Stimulated activated effector memory CD8-positive, alpha-beta T cell treated with anti-CD3 and anti-CD28 coated beads, Interleukin-12 subunit alpha, Interleukin-12 subunit beta, amount 100 ng/mL, for 72 hours (primary cell): Measurements from ENCODE around the gene PTPRU.
"Not testable (repeated sequence)": the region's sequence is repeated elsewhere in the genome, so short reads cannot be mapped to it uniquely, and the experiment has no call there.

Experiments used
- ATAC-seq: fragments of 150-1000 bp; cut with Tn5 transposase; 2 replicates; pipeline ENCODE4 v1.10.0; 2021
- DNase-seq, 2 donors: peaks; one replicate each; pipeline ENCODE4 v3.0.0; 2021 to 2022; ENCODE audit warnings: low spot score in 2 of 2
- H3K27ac Mint-ChIP-seq: one replicate; pipeline ENCODE4 v1.8.0; 2022; ENCODE audit warnings: mild to moderate bottlenecking, mixed read lengths
- H3K36me3 Mint-ChIP-seq: one replicate; pipeline ENCODE4 v1.8.0; 2022; ENCODE audit warnings: mild to moderate bottlenecking, mixed read lengths
- H3K4me1 Mint-ChIP-seq: one replicate; pipeline ENCODE4 v1.8.0; 2022; ENCODE audit warnings: mixed read lengths
- H3K4me3 Mint-ChIP-seq: one replicate; pipeline ENCODE4 v1.8.0; 2022; ENCODE audit warnings: mild to moderate bottlenecking, mixed read lengths
- H3K9me3 Mint-ChIP-seq: one replicate; pipeline ENCODE4 v1.8.0; 2022; ENCODE audit warnings: mixed read lengths

PTPRU gene

DNA sequence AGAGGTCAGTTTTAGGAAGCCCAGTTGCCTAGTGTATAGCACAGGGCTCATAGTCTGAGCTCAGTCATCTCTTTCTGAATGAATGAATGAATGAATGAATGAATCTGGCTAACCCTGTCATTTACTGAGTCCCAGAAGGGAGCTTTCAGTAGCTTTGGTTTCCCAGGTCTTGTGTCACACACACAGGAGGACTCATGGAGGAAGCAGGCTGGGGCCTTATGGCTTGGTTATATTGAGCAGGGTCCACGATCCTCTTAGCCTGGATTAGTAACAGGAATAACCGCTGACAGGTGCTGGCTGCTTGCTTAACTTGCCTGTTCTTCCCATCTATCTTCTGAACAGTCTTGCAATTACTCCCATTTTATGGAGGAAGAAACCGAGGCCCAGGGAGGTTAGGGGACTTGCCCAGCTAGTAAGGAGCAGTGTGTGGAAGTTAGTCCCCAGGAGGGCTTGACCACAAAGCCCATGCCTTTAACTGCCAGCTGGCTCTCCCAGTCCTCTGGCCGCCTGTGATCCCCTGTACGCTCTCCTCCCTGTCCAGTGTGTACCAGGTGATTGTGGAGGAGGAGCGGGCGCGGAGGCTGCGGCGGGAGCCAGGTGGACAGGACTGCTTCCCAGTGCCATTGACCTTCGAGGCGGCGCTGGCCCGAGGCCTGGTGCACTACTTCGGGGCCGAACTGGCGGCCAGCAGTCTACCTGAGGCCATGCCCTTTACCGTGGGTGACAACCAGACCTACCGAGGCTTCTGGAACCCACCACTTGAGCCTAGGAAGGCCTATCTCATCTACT, 46.0 kb downstream of the PTPRU start:
- Mint-ChIP-seq H3K36me3 (peaks cover 6% of the 10 kb centered on the region), H3K4me3 (no peak overlapping the region), H3K4me1 (peaks cover 9% of the 10 kb centered on the region), H3K27ac (no peak overlapping the region), H3K9me3 (no peaks in the 10 kb centered on the region)
- DNase-seq, result no peak
- no peak for ATAC-seq

DNA sequence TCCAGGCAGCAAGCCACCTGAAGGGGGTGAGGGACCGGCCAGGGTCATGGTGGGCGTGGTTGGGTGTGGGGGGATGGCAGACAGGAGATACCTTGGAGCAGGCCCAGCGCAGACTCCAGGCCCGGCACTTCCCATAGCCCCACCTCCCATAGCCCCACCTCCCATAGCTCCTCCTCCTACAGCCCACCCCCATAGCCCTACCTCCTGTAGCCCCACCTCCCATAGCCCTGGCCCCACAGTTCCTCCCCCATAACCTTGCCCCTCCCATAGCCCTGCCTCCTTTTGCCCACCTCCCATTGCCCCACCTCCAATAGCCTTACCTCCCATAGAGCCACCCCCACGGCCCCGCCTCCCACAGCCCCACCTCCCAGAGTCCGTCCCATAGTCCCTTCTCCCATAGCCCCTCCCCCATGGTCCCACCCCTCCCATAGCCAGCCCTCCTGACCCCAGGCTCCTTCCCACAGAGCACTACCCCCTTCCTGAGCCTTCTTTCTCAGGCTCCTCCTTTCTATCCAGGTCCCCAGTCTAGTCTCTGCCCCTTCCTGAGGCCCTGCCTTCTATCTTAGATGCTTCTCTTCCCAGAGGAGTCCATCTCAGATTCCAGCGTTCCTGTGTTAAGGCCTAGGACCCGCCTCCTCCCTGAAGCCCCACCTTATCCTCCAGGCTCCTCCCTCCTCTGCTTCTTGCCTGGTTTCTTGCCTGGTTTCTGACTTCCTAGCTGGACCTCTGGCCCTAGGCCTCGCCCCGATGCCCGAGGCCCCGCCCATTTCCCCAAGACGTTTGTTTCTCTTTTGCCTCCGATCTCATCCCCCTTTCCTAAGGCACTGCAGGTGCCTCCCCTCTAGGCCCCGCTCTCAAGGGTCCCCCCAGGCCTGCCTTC, 46.8 kb downstream of the PTPRU start:
- peak overlapping the region; percentile 57 for H3K4me3 Mint-ChIP-seq
- peaks cover 6% of the 10 kb centered on the region for H3K36me3 Mint-ChIP-seq
- ATAC-seq, result peak; percentile 58
- no peak for DNase-seq
- H3K4me1 Mint-ChIP-seq, result peaks cover 9% of the 10 kb centered on the region
- peak overlapping the region; percentile 93 for H3K27ac Mint-ChIP-seq
- H3K9me3 Mint-ChIP-seq, result no peaks in the 10 kb centered on the region

DNA sequence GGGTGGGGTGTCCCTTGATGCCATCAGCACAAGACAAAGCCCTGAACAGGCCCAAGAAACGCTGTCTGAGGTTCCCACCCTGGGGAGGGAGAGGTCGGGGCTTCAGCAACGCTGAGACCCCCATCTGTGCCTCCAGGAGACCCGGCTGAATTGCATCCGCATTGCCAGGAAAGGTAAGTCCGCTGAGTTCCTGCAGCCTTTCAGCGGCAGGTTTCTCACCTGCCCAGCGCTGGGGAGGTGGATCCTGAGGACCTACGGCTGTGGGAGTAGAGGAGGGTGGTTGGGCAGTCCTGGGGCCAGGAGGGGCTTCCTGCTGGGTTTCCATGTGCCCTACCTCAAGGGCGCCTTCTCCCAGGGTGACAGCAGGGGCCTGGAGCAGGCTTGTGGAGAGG, 47.5 kb downstream of the PTPRU start:
- Mint-ChIP-seq H3K36me3 (peaks cover 6% of the 10 kb centered on the region), H3K9me3 (no peaks in the 10 kb centered on the region), H3K4me3 (peak overlapping the region; percentile 57), H3K27ac (peak overlapping the region; percentile 93), H3K4me1 (peaks cover 9% of the 10 kb centered on the region)
- ATAC-seq (no peak), DNase-seq (no peak)

DNA sequence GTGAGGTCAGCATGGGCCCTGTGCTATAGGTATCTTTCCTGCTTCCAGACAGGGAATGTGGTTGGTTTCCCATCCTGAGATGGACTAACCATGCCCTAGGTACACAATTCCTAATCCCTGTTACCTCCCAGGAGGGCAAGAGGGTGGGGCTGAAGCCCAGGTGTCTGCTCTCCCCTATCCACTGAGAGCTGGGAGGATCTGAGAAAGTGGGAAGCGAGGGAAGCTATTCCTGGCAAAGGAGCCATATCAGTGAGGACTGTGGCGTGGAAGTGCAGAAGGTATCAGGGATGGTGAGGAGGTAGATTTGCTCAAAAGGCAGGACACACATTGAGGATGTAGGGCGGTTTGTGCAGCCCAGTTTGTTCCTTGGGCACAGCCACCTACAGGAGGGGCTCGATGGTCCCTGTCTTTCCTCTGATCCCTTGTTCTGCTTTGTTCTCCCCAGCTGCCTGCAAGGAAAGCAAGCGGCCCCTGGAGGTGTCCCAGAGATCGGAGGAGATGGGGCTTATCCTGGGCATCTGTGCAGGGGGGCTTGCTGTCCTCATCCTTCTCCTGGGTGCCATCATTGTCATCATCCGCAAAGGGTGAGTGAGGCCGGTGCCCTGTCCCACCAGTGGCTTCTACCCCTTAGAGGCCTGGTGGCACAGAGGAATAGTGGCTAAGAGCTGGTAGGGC, 48.1 kb downstream of the PTPRU start:
- H3K27ac Mint-ChIP-seq, result peak overlapping the region; percentile 93
- ATAC-seq (no peak), DNase-seq (no peak)
- no peaks in the 10 kb centered on the region for H3K9me3 Mint-ChIP-seq
- peaks cover 6% of the 10 kb centered on the region for H3K36me3 Mint-ChIP-seq
- peaks cover 9% of the 10 kb centered on the region for H3K4me1 Mint-ChIP-seq
- no peak overlapping the region for H3K4me3 Mint-ChIP-seq

DNA sequence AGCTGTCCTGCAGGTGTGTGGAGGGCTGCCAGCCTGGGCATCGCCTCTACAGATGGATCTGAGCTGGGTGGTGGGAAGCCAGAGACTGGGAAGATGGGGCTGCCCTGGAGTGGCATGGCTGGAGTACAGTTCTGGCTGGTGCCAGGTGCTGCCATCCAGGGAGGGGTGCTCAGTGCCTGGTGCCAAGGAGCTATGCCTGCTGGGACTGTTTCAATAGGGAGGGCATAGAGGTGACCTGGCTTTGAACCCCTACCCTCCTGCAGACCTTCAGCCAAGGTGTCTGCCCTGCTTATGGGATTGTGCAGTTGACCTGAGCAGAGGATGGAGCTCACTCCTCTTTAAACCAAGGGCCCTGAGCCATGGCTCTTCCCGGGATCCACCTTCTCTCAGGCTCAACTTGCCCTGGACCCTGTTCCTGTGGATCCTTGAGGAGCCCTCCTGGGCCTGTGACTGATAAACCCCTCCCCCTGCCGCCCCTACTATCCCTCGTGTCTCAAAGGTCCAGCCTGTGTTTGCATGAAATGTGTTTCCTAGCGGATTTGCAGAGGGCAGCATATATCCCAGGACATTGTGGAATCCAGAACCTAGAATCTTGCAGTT, 48.7 kb downstream of the PTPRU start:
- H3K27ac Mint-ChIP-seq, result no peak overlapping the region
- H3K4me3 Mint-ChIP-seq, result no peak overlapping the region
- H3K9me3 Mint-ChIP-seq, result no peaks in the 10 kb centered on the region
- H3K36me3 Mint-ChIP-seq, result peaks cover 6% of the 10 kb centered on the region
- peaks cover 9% of the 10 kb centered on the region for H3K4me1 Mint-ChIP-seq
- no peak for DNase-seq
- ATAC-seq, result no peak

DNA sequence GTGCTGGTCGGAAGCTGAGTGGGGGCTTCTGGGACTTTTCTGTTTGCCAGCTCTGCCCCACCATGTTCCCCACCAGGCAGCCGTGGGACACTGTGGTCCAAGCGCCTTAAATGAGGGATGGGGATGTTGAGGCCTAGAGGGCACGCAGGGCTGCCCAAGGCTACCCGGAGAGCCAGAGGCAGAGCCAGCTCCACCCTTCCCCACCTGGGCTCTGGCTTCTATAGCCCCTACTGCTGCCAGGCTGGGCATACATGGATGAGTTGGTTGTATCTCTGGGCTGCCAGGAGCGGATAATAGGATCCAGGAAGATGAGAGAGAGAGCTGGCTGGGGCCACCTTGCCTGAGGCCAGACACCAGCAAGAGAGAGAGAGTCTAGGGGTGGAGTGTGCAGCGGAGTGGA, 49.4 kb downstream of the PTPRU start:
- peak overlapping the region; percentile 48 for H3K27ac Mint-ChIP-seq
- H3K4me3 Mint-ChIP-seq, result no peak overlapping the region
- ATAC-seq, result no peak
- H3K9me3 Mint-ChIP-seq, result no peaks in the 10 kb centered on the region
- H3K4me1 Mint-ChIP-seq, result peaks cover 9% of the 10 kb centered on the region
- no peak for DNase-seq
- H3K36me3 Mint-ChIP-seq, result peaks cover 6% of the 10 kb centered on the region

DNA sequence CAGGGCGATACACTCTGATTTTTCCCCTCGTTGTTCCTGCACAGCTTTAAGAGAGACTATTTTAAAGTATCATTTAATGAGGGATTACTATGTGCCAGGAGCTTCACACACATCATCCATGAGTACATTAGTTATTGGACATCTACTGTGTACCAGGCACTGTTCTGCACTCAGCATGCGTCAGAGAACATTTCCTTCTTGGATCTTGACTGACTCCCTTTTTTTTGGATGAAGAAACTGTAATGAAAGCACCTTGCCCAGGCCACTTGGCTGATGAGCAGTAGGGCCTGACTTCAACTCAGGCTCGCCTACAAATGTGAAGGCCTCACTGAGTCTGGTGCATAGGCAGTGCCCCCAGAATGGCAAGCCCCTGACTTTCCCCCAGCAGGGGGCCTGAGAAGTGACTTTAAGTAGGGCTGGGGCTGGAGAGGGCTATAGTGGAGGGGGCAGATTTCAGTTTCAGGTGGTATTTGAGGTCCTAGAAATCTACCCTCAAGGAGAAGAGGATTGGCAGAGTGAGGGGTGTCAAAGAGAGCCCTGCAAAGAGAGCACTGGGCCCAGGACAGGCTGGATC, 50.0 kb downstream of the PTPRU start:
- ATAC-seq, result no peak
- H3K4me3 Mint-ChIP-seq, result no peak overlapping the region
- no peaks in the 10 kb centered on the region for H3K9me3 Mint-ChIP-seq
- DNase-seq, result no peak
- H3K36me3 Mint-ChIP-seq, result peaks cover 6% of the 10 kb centered on the region
- peak overlapping the region; percentile 48 for H3K27ac Mint-ChIP-seq
- H3K4me1 Mint-ChIP-seq, result peaks cover 9% of the 10 kb centered on the region

DNA sequence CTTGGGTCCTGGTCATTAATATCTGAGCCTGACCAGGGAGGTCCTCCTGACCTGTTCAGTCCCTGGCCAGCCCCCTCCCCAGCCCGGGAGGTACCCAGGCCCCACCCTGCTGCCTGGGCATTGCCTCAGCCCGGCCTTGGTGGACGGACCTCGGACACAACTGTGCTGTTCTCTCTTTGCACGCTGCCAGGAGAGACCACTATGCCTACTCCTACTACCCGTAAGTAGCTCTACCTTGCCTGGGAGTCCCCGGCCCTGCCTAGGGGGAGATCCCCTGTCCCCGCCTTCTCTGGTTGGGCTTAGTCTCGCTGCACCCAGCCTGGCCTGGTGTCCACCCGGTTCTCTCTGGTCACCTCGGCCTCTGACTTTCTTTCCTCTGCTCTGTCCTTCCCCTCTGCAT, 53.2 kb downstream of the PTPRU start:
- Mint-ChIP-seq H3K9me3 (no peaks in the 10 kb centered on the region), H3K27ac (no peak overlapping the region), H3K4me1 (no peaks in the 10 kb centered on the region), H3K4me3 (no peak overlapping the region), H3K36me3 (no peaks in the 10 kb centered on the region)
- peak; percentile 2 for ATAC-seq
- no peak for DNase-seq

DNA sequence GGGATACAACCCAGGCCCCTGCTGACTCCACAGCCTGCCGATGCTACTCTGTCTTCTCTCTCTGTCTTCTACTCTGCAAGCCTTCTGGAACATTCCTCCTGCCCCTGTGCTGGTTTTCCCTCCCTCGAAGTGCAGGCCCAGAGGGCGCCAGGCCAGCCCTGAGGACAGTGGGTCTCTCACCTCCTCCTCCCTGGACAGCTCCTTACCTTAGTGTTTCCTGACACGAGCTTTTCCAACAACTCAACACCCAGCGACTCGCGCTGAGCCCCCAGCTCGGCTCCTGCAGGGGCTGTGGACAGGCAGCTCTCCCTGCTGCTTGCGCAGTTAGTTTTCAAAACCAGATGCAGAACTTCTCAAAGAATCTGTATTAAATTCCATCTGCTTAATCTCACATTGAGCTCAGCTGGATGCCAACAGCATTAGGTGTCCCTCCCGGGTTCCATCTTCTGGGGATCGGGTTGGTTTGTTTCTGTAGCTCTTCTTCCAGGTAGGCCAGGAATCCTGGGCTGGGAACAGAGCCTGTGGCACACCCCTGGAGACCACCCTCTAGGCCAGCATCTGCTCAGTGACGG, 54.2 kb downstream of the PTPRU start:
- Mint-ChIP-seq H3K27ac (peak overlapping the region; percentile 40), H3K36me3 (no peaks in the 10 kb centered on the region), H3K9me3 (no peaks in the 10 kb centered on the region), H3K4me1 (no peaks in the 10 kb centered on the region), H3K4me3 (no peak overlapping the region)
- no peak for ATAC-seq
- DNase-seq, result no peak

DNA sequence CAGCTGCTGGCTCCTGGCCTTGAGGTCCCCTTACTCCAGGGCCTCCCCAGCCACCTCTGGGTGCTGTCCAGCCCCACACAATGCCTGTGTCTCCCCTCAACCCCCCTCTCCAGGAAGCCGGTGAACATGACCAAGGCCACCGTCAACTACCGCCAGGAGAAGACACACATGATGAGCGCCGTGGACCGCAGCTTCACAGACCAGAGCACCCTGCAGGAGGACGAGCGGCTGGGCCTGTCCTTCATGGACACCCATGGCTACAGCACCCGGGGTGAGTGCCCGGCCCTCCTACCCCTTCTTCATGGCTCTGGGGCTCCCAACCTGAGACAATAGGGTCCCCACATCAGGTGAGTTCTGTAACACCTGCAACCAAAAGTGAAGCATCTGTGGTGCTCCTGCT, 55.4 kb downstream of the PTPRU start:
- Mint-ChIP-seq H3K36me3 (no peaks in the 10 kb centered on the region), H3K4me1 (no peaks in the 10 kb centered on the region), H3K4me3 (no peak overlapping the region), H3K27ac (no peak overlapping the region), H3K9me3 (no peaks in the 10 kb centered on the region)
- no peak for DNase-seq
- ATAC-seq, result no peak

DNA sequence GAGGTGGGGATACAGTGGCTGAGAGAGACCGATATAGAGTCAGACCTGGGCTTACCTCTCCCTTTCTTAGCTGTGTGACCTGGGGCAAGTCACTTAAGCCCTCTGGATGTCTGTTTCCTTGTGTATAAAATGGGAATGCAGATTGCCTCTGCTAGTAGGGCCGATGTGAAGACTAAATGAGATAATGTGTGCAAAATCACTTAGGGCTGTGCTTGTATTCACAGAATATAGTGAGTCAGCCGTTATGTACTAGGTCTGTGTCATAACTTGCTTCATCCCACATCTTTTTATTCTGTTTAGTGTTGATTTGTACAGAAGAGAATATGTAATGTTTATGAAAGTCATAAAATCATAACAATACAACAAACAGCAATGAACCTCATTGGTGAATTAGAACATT, 56.0 kb downstream of the PTPRU start:
- no peaks in the 10 kb centered on the region for H3K9me3 Mint-ChIP-seq
- H3K4me3 Mint-ChIP-seq, result no peak overlapping the region
- no peaks in the 10 kb centered on the region for H3K36me3 Mint-ChIP-seq
- DNase-seq (no peak), ATAC-seq (no peak)
- no peaks in the 10 kb centered on the region for H3K4me1 Mint-ChIP-seq
- no peak overlapping the region for H3K27ac Mint-ChIP-seq

DNA sequence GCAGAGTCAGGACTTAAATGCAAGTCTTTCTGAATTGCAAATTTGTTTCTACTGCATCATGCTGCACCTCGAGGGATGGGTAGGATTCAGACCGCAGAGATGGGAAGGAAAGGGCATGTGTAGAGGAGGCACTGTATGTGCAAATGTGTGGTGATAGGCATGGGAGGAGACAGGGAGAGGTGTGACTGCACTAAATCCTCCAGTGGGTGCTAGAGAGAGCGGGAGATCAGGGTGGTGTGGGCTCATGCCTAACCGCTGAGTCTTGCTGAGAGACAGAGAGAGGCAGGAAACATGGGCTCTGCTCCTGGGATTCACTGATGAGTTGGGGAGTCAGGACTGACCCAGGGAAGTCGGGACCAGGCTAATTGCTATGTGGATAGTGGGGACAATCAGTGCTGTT, 61.1 kb downstream of the PTPRU start:
- no peaks in the 10 kb centered on the region for H3K4me1 Mint-ChIP-seq
- DNase-seq, result no peak
- no peaks in the 10 kb centered on the region for H3K9me3 Mint-ChIP-seq
- ATAC-seq, result no peak
- no peak overlapping the region for H3K4me3 Mint-ChIP-seq
- H3K27ac Mint-ChIP-seq, result no peak overlapping the region
- no peaks in the 10 kb centered on the region for H3K36me3 Mint-ChIP-seq

DNA sequence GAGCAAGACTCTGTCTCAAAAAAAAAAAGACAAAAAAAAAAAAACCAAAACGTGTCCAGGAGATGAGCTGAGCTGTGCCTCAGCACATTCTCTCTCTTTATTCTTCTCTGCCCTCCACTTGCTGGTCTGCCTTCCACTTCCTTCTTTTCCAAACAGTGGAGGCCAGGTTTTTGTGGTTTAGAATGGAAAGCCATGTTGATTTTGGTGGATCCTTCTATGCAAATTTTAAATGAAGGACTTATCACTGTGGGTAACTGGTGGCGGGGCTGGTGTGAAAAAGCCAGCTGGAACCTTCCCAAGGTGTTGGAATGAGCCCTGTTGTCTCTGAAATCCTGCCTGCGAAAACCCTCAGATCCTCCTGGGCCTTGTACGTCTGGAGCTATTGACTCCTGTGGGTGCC, 61.9 kb downstream of the PTPRU start:
- no peaks in the 10 kb centered on the region for H3K9me3 Mint-ChIP-seq
- ATAC-seq, result no peak
- no peak overlapping the region for H3K27ac Mint-ChIP-seq
- no peaks in the 10 kb centered on the region for H3K4me1 Mint-ChIP-seq
- no peaks in the 10 kb centered on the region for H3K36me3 Mint-ChIP-seq
- no peak for DNase-seq
- no peak overlapping the region for H3K4me3 Mint-ChIP-seq

DNA sequence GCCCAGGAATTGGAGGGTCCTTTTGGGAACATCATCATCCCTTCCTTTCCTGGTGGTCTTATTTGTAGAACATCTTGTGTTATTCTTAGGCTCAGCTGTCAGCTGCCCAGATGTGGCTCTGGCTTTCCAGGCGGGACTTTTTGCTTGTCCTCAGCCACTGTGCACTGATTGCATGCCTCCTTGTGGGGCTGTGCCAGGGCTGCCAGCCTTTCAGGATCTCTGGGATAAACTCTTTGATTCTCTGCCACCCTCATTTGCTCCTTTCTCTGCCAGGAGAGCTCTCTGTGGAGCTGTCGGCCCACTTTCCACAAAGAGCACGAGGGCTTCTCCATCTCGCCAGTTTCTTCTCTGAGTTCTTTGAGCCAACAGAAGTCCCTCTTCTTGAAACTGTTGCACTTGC, 63.1 kb downstream of the PTPRU start:
- ATAC-seq, result no peak
- no peak for DNase-seq
- Mint-ChIP-seq H3K4me1 (no peaks in the 10 kb centered on the region), H3K36me3 (no peaks in the 10 kb centered on the region), H3K27ac (no peak overlapping the region), H3K9me3 (no peaks in the 10 kb centered on the region), H3K4me3 (no peak overlapping the region)

DNA sequence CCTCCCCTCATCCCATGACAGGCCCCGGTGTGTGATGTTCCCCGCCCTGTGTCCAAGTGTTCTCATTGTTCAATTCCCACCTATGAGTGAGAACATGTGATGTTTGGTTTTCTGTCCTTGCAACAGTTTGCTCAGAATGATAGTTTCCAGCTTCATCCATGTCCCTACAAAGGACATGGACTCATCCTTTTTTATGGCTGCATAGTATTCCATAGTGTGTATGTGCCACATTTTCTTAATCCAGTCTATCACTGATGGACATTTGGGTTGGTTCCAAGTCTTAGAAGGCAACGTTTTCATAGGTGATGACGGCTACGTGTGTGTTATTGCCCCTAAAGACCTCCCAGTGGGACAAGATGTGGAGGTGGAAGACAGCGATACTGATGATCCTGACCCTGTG, 65.4 kb downstream of the PTPRU start:
- not testable (repeated sequence) for H3K36me3 Mint-ChIP-seq, ATAC-seq, H3K4me3 Mint-ChIP-seq, H3K27ac Mint-ChIP-seq, H3K9me3 Mint-ChIP-seq, H3K4me1 Mint-ChIP-seq, DNase-seq
